Stimulated activated naive CD4-positive, alpha-beta T cell treated with Interleukin-2 at 50 U/mL for 16 hours (primary cell): Measurements from ENCODE around the gene RPL38.
A peak's percentile ranks its signal among the peaks of the same experiment; 100 is the strongest.
"Not testable (repeated sequence)": the region's sequence is repeated elsewhere in the genome, so short reads cannot be mapped to it uniquely, and the experiment has no call there.

Experiments used
- DNase-seq: peaks from one replicate; lab custom pipeline; 2025; lab: John Stamatoyannopoulos, UW

RPL38 gene

GRCh38 chr17:74185571-74186185 lies 17.8 kb upstream of the RPL38 start:
- no peak for DNase-seq

- no peak for DNase-seq
Measured at GRCh38 chr17:74186498-74186897, 17.0 kb upstream of the RPL38 start.

- DNase-seq: no peak
Measured at GRCh38 chr17:74187761-74188160, 15.7 kb upstream of the RPL38 start.

GRCh38 chr17:74188687-74189086 lies 14.8 kb upstream of the RPL38 start:
- not testable (repeated sequence) for DNase-seq

- no peak for DNase-seq
Measured at GRCh38 chr17:74190154-74190553, 13.3 kb upstream of the RPL38 start.

DNA sequence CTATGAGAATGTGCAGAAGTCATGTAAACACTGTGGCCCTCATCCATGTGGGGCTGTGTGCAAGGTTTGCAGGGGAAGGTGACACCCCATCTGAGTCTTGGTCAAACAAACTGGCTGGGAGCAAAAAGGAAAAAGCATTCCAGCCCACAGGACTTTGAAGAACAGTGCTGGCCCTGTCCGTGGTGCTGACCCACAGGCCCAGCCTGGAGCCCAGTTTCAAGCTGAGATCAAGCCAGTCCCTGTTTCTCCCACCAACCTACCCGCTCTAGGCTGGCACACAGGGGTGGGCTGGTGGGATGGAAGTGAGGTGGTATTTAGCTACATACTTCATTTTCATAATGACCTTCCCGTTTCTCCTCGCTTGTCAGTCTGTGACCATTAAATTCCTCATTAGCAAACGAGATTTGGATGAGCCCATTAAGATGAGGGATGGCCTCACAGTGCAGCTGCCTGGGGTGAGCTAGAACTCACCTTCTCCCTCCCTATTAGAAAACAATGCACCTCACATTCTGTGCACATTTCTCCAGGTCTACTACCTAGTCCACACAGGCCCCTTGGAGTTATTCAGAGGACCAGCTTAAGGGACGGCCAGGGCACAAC lies 12.6 kb upstream of the RPL38 start:
- no peak for DNase-seq

DNA sequence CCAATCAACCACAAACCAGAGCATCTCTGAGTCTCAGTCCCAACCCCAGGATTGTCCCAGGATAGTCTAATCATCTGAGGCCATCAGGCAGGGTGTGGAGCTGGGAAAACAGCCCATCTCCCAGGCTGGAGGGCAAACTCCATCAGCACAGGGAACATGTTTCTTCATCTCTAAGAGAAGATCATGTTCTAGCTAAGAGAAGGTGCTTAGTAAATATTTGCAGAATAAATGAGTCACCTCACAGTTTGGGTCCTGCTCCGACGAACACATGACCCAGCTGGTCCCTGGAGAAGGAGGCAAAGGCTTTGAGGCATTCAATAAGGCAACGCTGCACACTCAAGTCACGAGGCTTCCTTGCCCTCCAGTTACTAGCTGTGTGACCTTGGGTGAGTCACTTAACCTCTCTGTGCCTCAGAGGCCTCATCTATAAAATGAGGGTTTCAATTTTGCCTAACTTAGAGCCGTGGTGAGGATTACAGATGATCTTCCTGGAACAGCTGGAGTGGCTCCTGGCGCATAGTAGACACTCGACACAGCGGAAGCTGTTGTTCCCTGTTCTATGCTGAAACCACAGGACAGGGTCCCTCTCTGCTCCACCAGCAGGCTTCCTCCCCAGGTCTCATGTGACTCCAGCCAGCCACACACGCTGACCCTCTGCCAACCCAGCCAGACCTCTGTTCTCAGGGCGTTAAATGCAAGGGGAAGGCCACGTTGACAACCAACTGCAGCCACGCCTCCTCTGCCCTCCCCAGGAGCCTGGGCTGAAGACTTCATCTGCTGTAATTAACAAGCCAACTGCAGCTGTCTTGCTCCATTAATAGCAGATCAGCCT lies 10.3 kb upstream of the RPL38 start:
- no peak for DNase-seq

- no peak for DNase-seq
Measured at GRCh38 chr17:74194682-74195081, 8.8 kb upstream of the RPL38 start.

- DNase-seq: no peak
Measured at GRCh38 chr17:74196541-74197317, 6.7 kb upstream of the RPL38 start.

GRCh38 chr17:74197801-74198200 lies 5.7 kb upstream of the RPL38 start:
- DNase-seq: no peak

- DNase-seq: no peak
Measured at GRCh38 chr17:74198694-74199093, 4.8 kb upstream of the RPL38 start.

- DNase-seq: peak; percentile 47
Measured at GRCh38 chr17:74199306-74200092, 4.0 kb upstream of the RPL38 start.

GRCh38 chr17:74200112-74200511 lies 3.4 kb upstream of the RPL38 start:
- no peak for DNase-seq

DNA sequence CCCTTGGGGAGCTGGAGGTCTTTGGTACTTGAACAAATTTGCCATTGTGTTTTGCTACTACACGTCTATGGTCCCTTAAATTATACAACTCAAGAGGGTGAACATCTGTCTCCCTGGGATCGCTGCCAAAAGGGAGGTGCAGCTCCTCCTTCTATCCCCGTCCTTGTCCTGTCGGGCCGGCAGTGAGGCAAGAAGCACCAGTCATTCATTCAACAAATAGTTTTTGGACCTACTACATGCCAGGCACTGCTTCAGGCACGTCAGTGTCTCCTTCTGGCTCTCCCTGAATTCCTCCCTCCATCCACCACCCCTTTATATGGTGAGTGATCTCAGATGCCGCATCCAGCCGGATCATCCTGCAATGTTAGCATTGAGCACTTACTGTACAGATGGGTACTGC lies 2.2 kb upstream of the RPL38 start:
- DNase-seq: no peak

DNA sequence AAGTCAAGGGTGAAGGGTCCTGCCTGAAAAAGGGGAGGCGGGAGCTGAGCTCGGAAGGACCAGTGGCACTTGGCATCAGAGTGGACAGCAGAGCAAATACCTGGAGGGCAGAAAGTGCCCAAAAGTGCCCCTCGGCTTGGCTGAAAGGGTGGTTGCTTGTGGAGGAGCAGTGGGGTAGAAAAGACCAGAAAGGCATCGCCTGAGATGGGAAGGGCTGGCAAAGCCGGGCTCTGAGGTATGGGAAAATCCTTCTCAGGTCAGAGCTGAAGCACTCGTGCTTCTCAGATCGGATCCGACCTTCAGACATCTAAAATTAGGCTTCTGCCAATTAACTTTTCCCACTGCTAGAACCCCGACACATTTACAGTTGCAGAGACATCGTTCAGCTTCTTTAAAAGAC lies 1.5 kb upstream of the RPL38 start:
- no peak for DNase-seq

DNA sequence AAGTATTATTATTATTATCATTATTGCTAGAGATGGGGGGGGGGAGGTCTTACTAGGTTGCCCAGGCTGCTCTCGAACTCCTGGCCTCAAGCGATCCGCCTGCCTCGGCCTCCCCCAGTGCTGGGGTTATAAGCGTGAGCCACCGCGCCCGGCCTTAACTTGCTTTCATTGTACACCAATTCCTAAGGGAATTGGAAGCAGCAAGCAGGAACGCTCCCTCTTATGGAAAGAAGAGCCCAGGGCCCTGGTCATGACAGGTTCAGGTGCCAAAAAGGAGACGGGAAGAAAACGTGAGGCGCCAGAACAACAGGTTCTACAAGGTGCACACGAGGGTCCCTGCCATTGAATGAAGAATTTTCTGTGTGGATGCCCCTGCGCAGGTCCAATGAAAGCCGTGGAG lies 540 bp upstream of the RPL38 start:
- DNase-seq: no peak

GRCh38 chr17:74204474-74204873 lies 996 bp downstream of the RPL38 start:
- DNase-seq: no peak

- DNase-seq: no peak
Measured at GRCh38 chr17:74205274-74205673, 1.8 kb downstream of the RPL38 start.

DNA sequence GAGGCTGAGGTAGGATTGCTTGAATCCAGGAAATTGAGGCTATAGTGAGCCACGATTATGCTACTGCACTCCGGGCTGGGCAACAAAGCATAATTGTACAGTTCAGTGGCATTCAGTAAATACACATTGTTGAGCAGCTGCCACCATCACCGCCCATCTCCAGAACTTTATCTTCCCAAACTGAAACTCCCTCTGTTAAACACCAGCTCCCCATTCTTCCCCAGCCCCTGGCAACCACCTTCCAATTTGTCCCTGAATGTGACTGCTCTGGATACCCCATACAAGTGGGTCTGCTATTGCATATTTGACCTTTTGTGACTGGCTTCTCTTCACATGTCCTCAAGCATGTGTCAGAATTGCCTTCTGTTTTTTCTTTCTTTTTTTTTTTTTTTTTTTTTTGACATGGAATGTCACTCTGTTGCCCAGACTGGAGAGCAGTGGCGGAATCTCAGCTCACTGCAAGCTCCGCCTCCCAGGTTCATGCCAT lies 2.9 kb downstream of the RPL38 start:
- no peak for DNase-seq

DNA sequence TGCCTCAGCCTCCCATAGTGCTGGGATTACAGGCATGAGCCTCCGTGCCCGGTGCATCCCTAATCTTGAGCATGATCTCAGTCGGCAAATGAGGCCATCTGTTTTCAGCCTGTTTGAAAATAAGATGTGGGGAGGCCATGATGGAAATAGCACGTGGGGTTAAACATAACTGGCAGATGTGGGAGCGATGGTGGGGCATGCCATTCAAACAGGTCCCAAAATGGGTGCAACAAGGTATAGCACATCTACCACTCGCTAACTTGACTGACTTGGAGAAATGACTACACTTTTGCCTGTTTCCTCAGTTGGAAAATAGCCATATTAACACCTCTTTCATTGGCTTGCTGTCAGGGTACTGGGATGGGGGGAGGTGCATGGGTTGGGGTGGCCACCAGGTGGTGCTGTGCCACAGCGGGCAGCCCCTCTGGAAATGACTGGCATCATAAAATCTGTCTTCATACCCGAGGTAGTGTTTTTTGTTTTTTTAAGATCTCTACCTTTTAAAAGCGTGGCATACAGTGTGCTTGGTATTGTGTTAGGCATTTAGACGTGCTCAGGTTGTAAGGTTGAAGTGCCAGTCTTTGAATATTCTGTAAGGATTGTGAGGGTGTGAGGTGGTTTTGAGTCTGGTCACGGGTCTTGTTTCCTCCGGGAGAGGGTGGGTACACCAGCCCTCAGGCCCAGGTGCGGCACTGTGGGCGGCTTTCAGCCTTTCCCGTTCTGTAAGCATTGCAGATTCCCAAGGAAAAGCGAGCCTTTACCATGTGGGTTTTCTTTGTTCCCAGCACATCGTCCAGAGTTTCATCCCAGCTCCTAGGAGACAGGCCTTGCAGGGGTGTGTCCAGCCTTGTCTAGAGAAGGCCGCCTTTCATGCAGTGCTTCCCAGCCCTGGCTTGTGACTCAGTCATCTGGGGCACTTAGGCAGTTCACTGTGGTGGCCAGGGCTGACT lies 7.0 kb downstream of the RPL38 start:
- DNase-seq: peak; percentile 79
